Measurements from ENCODE around the gene MRPS6. TPM values are rescaled to one million over a fixed set of nuclear protein-coding genes. Genes with fewer than 3 reads are reported as not detected.

MRPS6 gene
- total and polyA plus RNA-seq, 2 of the 13 experiments (the other 11 are each of a cell fraction or from before 2014, with no cell fraction given) = 14.2 to 26.9 TPM

- in situ Hi-C loops (cut with HindIII; ENCODE audit: extremely low pct_ligation_motif_present, low pct_unique_long_range_greater_than_20kb) = no loop called here
- BruUV-seq (replicated peaks) = no TSS peak
- CTCF ChIA-PET (ENCODE audit: low intra/inter-chr PET ratio, low total read pairs) = no interaction called here
- FAIRE-seq (no peak), ATAC-seq (no peak), DNase-seq (ENCODE audit: low spot score) (no peak)
- Histone ChIP-seq H3K79me2 (ENCODE audit: insufficient read depth, low read length) (no peaks in the 10 kb centered on the region), H3K9me3 (ENCODE audit: low read length) (no peaks in the 10 kb centered on the region), H3K4me2 (ENCODE audit: low read depth, low read length) (no peak overlapping the region), H4K20me1 (ENCODE audit: insufficient read depth, low read length) (no peaks in the 10 kb centered on the region), H3K4me3 (replicated peaks in 1 of 3; ENCODE audit: insufficient read depth in 1 of 3, low read depth in 2 of 3, low read length in 3 of 3) (no peak overlapping the region), H3K4me1 (ENCODE audit: insufficient read depth, low read length) (peaks cover 8% of the 10 kb centered on the region), H3K27ac (ENCODE audit: extremely low read length, insufficient read depth, low read length) (no peak overlapping the region), H3K9ac (ENCODE audit: insufficient read depth, low read depth, low read length) (no peak overlapping the region), H3K27me3 (ENCODE audit: control insufficient read depth in 1 of 2, insufficient read depth in 2 of 2, low read length in 2 of 2) (peaks cover 3 to 15% of the 10 kb centered on the region in 2 experiments; a peak in 3 of 5 replicates), H2AFZ (ENCODE audit: low read length) (no peak overlapping the region), H3K36me3 (replicated peaks in 1 of 2; ENCODE audit: control insufficient read depth in 1 of 2, insufficient read depth in 2 of 2, low read length in 2 of 2) (no peaks in the 10 kb centered on the region)
- POLR2A ChIA-PET = no interaction called here
- no peak for TF ChIP-seq ZNF382 (CRISPR knock-in tag; IDR thresholded peaks at IDR 0.05; ENCODE audit: borderline replicate concordance)
- no peak for TF ChIP-seq ZNF740 (CRISPR knock-in tag; IDR thresholded peaks at IDR 0.05)
- TF ChIP-seq RBAK (CRISPR knock-in tag; IDR thresholded peaks at IDR 0.05) = no peak
- TF ChIP-seq TMF1 (CRISPR knock-in tag; IDR thresholded peaks at IDR 0.05; ENCODE audit: low read depth) = no peak
- WGBS (ENCODE audit: low lambda C conversion rate) = 0% methylated on average over 1 of the region's 1 CpG
- intact Hi-C loops (cut with micrococcal nuclease; ENCODE audit: unreplicated experiment) = no loop called here
Measured at GRCh38 chr21:34042735-34043134, 30.6 kb upstream of the MRPS6 start.

GRCh38 chr21:34043333-34043732, 30.0 kb upstream of the MRPS6 start:
- WGBS (ENCODE audit: low lambda C conversion rate) = 13% methylated on average over 4 of the region's 4 CpGs
- Histone ChIP-seq H3K4me2 (ENCODE audit: low read depth, low read length) (no peak overlapping the region), H3K79me2 (ENCODE audit: insufficient read depth, low read length) (no peaks in the 10 kb centered on the region), H3K4me3 (replicated peaks in 1 of 3; ENCODE audit: insufficient read depth in 1 of 3, low read depth in 2 of 3, low read length in 3 of 3) (no peak overlapping the region), H3K9ac (ENCODE audit: insufficient read depth, low read depth, low read length) (no peak overlapping the region), H3K27me3 (ENCODE audit: control insufficient read depth in 1 of 2, insufficient read depth in 2 of 2, low read length in 2 of 2) (peaks cover 3 to 13% of the 10 kb centered on the region in 2 experiments; a peak in 2 of 5 replicates), H3K9me3 (ENCODE audit: low read length) (no peaks in the 10 kb centered on the region), H3K4me1 (ENCODE audit: insufficient read depth, low read length) (peaks cover 6% of the 10 kb centered on the region; the same call in 1 of the 2 replicates), H4K20me1 (ENCODE audit: insufficient read depth, low read length) (no peaks in the 10 kb centered on the region), H3K27ac (ENCODE audit: extremely low read length, insufficient read depth, low read length) (no peak overlapping the region), H3K36me3 (replicated peaks in 1 of 2; ENCODE audit: control insufficient read depth in 1 of 2, insufficient read depth in 2 of 2, low read length in 2 of 2) (no peaks in the 10 kb centered on the region), H2AFZ (ENCODE audit: low read length) (no peak overlapping the region)
- ATAC-seq (no peak), FAIRE-seq (no peak), DNase-seq (ENCODE audit: low spot score) (no peak)
- BruUV-seq (replicated peaks) = no TSS peak
- no peak for TF ChIP-seq CERS6 (CRISPR knock-in tag; IDR thresholded peaks at IDR 0.05)
- no peak for TF ChIP-seq GLI4 (CRISPR knock-in tag; IDR thresholded peaks at IDR 0.05; ENCODE audit: borderline replicate concordance)
- in situ Hi-C loops (cut with HindIII; ENCODE audit: extremely low pct_ligation_motif_present, low pct_unique_long_range_greater_than_20kb) = no loop called here
- ChIA-PET POLR2A (no interaction called here), CTCF (ENCODE audit: low intra/inter-chr PET ratio, low total read pairs) (no interaction called here)
- intact Hi-C loops (cut with micrococcal nuclease; ENCODE audit: unreplicated experiment) = no loop called here

Measured in HepG2 (cell line).